H1 (cell line): ENCODE results near the gene ZC3H12C. TPM values are rescaled to one million over a fixed set of nuclear protein-coding genes. Genes with fewer than 3 reads are reported as not detected.

Experiments used
- PHF8 ChIP-seq: fragments of 200-600 bp; sonication (generic); conservative IDR thresholded peaks from 2 replicates; pipeline ENCODE4 v1.7.1; 2012; ENCODE audit warnings: low read depth, mild to moderate bottlenecking, inconsistent platforms, low read length, moderate library complexity
- polyA plus RNA-seq, 7 experiments: library from polyadenylated mRNA; depleted of rRNA in 3 of 7; stranded (reverse) in 5 of 7; unstranded in 2 of 7; fragments of >200 nt in 5 of 7; fragments of 200-250 nt in 2 of 7; gene quantifications; 1 replicate in 5 of 7; 2 replicates in 1 of 7; 4 replicates in 1 of 7; pipeline versions ENCODE4 v1.2.1 to v1.2.3, GENCODE V29; 2011 to 2013; ENCODE audit warnings: missing spikeins in 2 of 7, mixed read lengths in 2 of 7
- total RNA-seq: library from RNA; stranded (reverse); fragmentation: NEBNext Ultra II Directional; extraction: Animal tissue kit (Norgen Biotek cat#: 25700); gene quantifications from 2 replicates; pipeline ENCODE4 v1.2.1, GENCODE V29; 2021

The ZC3H12C gene
- total and polyA plus RNA-seq, 2 of the 8 experiments (the other 6 are each of a cell fraction or from before 2014, with no cell fraction given), result 2.0 to 2.7 TPM

DNA sequence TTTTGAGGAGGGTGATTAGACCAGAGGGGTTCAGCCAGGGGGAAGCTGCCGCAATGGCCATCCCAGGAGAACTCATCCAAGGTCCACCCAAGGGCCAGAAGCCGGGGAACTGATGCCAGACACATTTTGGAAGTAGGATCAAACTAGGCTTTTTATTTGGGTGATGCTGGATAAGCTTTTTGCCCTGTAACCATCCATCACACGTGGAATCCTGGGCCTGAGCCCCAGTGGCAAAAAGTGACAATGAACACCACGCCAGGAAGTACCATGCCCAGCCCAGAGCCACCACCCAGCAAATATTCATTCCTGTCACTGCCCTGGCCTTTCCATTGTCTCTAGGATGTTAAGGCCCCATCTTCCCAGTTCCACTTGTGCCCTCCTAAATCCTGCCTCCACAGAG is 85.9 kb downstream of the ZC3H12C start (continued):
- TF ChIP-seq PHF8, result no peak
- TF ChIP-seq, all 59 proteins: peak for 0
